GM12873 (cell line): Measurements from ENCODE around the gene NXPE2.

Experiments used
- TF ChIP-seq, protein P1 (sequence below): IDR thresholded peaks from 2 replicates; pipeline ENCODE4 v1.5.1; 2012; ENCODE audit warnings: low read depth, mild to moderate bottlenecking, moderate library complexity, low read length, control low read depth; ENCODE audit not compliant: insufficient read depth; ENCODE audit errors: missing control alignments

The NXPE2 gene

DNA sequence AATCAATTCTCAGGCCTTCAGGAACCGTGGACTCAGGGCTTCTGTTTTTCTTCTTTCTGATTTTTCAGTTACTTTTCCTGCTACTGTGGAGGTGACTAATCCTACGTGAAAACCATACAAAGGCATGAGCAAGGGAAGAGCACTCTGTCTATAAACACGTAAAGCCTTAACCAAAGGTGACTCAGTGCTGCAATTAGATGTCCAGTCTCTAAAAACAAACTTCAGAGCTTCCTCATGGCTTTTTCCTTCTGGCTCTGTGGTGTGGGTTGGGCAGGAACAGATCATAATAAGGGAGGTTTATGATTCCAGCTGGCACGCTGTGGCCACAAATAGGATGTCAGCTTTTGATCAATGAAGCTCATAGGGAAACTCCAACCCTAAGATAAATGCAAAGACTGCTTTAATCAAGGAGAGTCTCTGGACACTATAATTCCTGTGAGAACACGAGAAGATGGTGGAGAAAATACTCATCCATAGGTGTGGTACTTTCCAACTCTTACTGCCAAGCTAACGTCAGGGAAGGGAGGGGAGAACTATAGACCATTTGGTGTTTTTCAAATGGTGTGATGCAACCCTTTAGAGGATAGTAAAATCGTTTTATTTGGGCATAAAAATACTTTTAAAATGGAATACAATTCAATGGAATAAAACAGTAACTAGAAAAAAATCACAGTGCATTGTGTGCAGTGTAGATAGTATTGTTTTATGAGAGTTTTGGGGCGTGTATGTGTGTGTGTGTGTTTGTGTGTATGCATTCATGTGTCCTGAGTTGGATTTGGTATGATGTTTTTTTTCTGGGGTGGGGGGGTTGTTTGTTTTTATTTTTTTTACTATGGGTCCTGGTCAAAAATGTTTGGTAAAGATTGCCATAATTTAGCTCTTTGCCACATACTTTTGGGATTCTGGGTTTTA is at the start of gene NXPE2:
TSS of gene NXPE2 (plus strand) at position 403 of the 912 bp plus-strand sequence. CDS start at position 452, 49 bp downstream.
- TF ChIP-seq, protein P1, sequence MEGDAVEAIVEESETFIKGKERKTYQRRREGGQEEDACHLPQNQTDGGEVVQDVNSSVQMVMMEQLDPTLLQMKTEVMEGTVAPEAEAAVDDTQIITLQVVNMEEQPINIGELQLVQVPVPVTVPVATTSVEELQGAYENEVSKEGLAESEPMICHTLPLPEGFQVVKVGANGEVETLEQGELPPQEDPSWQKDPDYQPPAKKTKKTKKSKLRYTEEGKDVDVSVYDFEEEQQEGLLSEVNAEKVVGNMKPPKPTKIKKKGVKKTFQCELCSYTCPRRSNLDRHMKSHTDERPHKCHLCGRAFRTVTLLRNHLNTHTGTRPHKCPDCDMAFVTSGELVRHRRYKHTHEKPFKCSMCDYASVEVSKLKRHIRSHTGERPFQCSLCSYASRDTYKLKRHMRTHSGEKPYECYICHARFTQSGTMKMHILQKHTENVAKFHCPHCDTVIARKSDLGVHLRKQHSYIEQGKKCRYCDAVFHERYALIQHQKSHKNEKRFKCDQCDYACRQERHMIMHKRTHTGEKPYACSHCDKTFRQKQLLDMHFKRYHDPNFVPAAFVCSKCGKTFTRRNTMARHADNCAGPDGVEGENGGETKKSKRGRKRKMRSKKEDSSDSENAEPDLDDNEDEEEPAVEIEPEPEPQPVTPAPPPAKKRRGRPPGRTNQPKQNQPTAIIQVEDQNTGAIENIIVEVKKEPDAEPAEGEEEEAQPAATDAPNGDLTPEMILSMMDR: no peak

DNA sequence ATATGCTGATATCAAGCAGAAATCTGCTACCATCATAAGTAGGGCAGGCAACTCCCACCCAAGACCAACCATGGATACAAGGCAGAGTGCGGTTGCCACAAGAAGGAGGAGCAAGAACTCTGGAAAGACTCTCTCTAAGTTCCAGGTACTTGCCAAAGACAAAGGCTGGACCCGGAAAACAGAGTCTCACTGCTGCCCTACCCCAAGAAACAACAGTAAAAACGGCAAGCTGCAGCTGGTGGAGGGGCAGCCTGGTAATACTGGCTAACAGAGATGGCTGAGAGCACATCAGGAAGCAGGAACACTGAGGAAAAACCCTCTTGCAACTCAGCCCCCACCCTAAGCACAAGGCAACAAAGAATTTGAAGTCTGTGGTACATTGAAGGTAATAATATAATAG is 27.7 kb upstream of the NXPE2 start:
- TF ChIP-seq, protein P1: no peak

DNA sequence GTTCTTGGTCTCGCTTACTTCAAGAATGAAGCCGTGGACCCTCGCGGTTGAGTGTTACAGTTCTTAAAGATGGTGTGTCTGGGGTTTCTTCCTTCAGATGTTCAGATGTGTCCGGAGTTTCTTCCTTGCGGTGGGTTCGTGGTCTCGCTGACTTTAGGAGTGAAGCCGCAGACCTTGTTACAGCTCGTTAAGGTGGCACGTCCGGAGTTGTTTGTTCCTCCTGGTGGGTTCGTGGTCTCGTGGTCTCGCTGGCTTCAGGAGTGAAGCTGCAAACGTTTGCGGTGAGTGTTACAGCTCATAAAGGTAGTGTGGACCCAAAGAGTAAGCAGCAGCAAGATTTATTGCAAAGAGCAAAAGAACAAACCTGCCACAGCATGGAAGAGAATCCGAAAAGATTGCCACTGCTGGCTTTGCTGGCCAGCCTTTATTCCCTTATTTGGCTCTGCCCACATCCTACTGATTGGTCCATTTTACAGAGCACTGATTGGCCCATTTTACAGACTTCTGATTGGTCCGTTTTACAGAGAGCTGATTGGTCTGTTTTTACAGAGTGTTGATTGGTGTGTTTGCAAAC is 27.1 kb upstream of the NXPE2 start:
- TF ChIP-seq, protein P1: no peak

DNA sequence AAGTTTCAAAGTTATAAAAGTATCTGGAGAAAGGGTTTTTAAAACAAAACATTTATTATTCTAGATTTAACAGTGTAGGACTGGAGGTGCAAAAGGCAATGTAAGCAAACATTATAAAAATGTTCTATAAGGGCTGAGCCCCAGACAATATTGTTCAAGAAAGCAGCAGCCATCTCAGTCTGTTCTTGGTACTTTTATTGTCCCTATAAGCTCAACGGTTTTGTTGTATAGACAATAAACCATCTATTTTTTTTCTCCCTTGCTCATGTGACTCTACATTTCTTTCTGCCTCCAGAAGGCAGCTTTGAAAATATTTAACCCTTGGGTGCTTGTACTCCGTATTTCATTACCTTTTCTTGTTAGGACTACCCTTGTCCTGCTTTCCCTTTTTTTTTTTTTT is 25.2 kb upstream of the NXPE2 start:
- TF ChIP-seq, protein P1: no peak

DNA sequence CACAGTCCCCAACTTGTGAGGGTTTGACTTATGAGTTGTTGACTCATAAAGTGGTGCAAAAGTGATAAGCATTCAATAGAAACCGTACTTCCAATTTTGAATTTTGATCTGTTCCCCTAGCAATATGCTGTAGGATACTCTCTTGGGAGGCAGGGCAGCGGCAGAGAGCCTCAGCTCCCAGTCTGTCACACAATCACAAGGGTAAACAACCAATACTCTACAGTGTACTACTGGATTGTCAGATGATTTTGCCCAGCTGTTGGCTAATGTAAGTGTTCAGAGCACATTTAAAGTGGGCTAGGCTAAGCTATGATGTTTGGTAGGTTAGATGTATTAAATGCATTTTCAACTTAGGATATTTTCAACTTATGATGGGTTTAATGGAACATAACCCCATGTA is 13.7 kb upstream of the NXPE2 start:
- TF ChIP-seq, protein P1: no peak

DNA sequence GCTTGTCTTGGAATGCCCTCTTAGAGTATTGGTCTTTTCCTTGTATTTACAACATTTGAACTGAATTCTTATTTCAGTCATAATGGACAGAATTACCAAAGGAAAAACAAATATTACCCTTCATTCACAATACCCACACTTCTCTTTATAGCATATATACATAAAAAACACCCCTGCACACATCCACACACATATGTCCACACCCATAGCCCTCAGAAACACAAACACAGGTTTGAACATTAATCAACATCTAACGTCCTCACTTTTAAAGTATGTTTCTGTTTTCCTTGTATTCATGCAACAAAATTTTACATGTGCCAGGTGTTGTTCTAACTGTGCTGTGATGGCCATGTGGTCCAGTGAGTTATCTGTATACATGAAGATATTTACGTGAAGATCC is 11.6 kb upstream of the NXPE2 start:
- TF ChIP-seq, protein P1: no peak

DNA sequence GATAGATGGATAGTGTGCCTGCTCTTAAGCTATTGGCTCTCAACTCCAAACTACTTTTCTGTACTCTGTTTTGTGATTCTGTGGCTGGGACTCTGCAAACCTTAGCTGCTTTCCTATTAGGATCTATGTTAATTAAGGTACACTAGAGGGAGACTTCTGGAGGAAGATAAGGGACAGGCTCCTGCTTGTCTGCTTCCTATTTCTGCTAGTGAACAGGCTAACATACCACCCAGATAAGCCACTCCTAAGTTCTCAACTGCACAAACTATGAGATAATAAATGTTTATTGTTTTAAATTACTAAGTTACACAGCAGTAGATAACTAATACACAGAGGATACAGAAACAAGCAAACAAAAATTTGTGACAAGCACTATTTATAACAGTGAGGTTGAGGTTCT is 10.2 kb upstream of the NXPE2 start:
- TF ChIP-seq, protein P1: no peak
